Mammary epithelial cell (primary cell): ENCODE measurements around the gene SBK1.

Experiments
- CTCF ChIP-seq, 2 donors: IDR thresholded peaks in 1 of 2; conservative IDR thresholded peaks in 1 of 2; 2 replicates each; pipeline ENCODE4 v1.5.1; 2011 to 2012; ENCODE audit warnings: inconsistent platforms in 2 of 2, low read length in 2 of 2, mild to moderate bottlenecking in 2 of 2, control low read depth in 1 of 2, low read depth in 1 of 2; ENCODE audit not compliant: insufficient read depth in 1 of 2; ENCODE audit errors: extremely low read depth in 1 of 2
- EZH2 ChIP-seq: IDR thresholded peaks from 2 replicates; pipeline ENCODE4 v1.6.1; 2012; ENCODE audit warnings: low read length, inconsistent platforms, borderline replicate concordance

GRCh38 chr16:28277537-28278388 lies 14.6 kb upstream of the SBK1 start:
- peak; percentile 77 to 92 for TF ChIP-seq CTCF (conservative IDR thresholded peaks at IDR 0.05 in 1 of 2, IDR thresholded peaks at IDR 0.05 in 1 of 2; ENCODE audit: extremely low read depth in 1 of 2, insufficient read depth in 1 of 2, low read depth in 1 of 2, low read length in 2 of 2)
- no peak for TF ChIP-seq EZH2
